ENCODE data around the gene FAM53B. TPM values are rescaled to one million over a fixed set of nuclear protein-coding genes. Genes with fewer than 3 reads are reported as not detected.
A peak's percentile ranks its signal among the peaks of the same experiment; 100 is the strongest.

The FAM53B gene
- total and polyA plus RNA-seq, 8 donors, result 5.7 to 46.9 (median 11.4) TPM

DNA sequence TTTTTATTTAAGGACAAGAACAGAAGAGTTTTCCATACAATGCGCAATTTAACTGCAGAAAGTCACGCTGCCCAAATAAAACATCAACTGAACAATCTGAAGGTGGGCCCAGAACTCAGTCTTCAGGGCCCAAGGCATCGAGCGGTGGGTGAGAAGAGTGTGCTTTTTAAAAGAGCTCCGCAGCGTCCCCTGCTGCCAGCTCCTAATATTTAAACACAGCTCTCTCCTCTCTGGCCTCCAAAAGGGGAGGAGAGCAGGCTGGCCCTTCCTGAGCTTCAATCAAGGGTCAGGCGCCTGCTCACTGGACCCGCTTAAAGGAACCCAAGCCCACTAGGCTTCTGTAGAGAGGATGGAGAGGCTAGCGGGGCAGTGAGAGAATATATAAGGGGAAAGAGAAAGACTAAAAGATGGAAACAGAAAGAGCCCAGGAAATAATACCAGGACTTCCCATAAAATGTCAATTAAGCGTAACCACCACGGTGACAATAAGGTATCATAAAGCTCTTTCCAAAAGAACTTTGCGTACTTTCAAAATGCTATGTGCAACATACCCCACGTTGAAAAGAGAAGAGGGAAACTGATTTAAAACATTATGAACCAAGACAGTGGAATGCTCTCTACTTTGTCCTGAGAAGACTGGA lies 2.8 kb downstream of the FAM53B start:
- Histone ChIP-seq H3K36me3 (no peaks in the 10 kb centered on the region), H3K27ac (peak overlapping the region; percentile 30 to 94 (median 83)), H3K4me1 (peaks cover 75 to 90% (median 88%) of the 10 kb centered on the region in 4 donors), H3K9me3 (no peaks in the 10 kb centered on the region), H3K27me3 (no peaks in the 10 kb centered on the region), H3K4me3 (peak overlapping the region in 2 of 4 donors; percentile 88)
- intact Hi-C loops (cut with DNase I; ENCODE audit: low total_unique reads), result loop anchor here (5.0 kb wide), 1 partner anchor 204 kb away; no protein-coding TSS in a partner anchor
- 20 to 25% (median 24%) methylated on average over 13 of the region's 13 CpGs for WGBS, 5 donors
- peak in 1 of 3 donors; percentile 24 for TF ChIP-seq POLR2AphosphoS5 (IDR thresholded peaks at IDR 0.05)
- TF ChIP-seq, protein P1, sequence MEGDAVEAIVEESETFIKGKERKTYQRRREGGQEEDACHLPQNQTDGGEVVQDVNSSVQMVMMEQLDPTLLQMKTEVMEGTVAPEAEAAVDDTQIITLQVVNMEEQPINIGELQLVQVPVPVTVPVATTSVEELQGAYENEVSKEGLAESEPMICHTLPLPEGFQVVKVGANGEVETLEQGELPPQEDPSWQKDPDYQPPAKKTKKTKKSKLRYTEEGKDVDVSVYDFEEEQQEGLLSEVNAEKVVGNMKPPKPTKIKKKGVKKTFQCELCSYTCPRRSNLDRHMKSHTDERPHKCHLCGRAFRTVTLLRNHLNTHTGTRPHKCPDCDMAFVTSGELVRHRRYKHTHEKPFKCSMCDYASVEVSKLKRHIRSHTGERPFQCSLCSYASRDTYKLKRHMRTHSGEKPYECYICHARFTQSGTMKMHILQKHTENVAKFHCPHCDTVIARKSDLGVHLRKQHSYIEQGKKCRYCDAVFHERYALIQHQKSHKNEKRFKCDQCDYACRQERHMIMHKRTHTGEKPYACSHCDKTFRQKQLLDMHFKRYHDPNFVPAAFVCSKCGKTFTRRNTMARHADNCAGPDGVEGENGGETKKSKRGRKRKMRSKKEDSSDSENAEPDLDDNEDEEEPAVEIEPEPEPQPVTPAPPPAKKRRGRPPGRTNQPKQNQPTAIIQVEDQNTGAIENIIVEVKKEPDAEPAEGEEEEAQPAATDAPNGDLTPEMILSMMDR (IDR thresholded peaks at IDR 0.05), result peak in 6 of 7 experiments; percentile 17 to 89 (median 78)
- TF ChIP-seq POLR2A (IDR thresholded peaks at IDR 0.05), result no peak
- DNase-seq, result peak; percentile 87 to 94

DNA sequence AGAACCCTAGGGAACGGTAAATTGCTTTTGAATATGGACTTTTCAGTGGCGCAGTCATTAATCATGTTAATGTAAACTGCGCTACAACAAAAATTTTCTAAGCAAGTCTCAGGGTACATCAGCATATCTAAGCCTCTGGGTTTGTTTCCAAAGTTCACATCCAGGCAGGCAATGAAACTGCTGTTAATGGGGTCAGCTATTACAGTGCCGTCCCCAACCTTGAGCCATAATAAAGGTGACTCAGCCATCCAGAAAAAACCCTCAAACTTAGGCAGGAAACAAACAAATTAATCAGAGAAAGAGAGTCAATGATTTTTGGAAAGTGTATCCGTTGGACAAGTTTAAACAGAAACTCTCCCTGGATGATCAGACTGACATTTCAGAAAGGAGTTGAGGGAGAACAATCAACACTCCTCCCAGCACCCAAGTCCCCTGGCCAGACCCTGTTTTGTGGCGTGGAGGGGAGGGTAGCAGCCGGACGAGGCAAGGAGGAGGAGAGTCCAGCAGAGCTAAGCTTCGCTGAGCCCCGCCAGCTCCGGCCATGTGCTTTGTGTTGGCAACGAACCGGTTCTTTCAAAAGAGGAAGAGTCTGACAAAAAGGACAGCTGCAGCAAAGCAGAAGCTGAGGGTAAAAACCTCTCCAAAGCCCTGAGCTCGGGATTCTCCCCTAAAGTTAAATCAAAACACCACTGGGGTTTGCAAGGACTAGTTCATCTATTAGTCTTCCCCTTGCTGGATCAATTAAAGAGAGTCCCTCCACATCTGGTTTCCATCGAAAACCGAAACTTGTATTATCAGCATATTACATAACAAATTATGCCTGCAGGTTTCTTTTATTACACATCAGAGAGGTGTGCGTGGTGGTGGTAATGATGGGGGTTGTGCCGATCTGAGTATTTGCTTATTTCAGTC lies 3.6 kb downstream of the FAM53B start:
- TF ChIP-seq POLR2A (IDR thresholded peaks at IDR 0.05), result no peak
- TF ChIP-seq POLR2AphosphoS5 (IDR thresholded peaks at IDR 0.05), result peak in 1 of 3 donors; percentile 38
- no peak for TF ChIP-seq EP300 (IDR thresholded peaks at IDR 0.05)
- TF ChIP-seq, protein P1 (IDR thresholded peaks at IDR 0.05), result no peak
- Histone ChIP-seq H3K27ac (peak overlapping the region; percentile 72 to 94 (median 89)), H3K36me3 (no peaks in the 10 kb centered on the region), H3K9me3 (no peaks in the 10 kb centered on the region), H3K27me3 (no peaks in the 10 kb centered on the region), H3K4me3 (peak overlapping the region in 3 of 4 donors; percentile 6 to 88 (median 88)), H3K4me1 (peaks cover 80 to 91% (median 89%) of the 10 kb centered on the region in 4 donors)
- intact Hi-C loops (cut with DNase I; ENCODE audit: low total_unique reads), result loop anchor here (5.0 kb wide), 1 partner anchor 203 kb away; no protein-coding TSS in a partner anchor
- WGBS, 5 donors, result 6 to 12% (median 8%) methylated on average over 18 of the region's 18 CpGs
- DNase-seq, result peak in 1 of 2 donors; percentile 82

DNA sequence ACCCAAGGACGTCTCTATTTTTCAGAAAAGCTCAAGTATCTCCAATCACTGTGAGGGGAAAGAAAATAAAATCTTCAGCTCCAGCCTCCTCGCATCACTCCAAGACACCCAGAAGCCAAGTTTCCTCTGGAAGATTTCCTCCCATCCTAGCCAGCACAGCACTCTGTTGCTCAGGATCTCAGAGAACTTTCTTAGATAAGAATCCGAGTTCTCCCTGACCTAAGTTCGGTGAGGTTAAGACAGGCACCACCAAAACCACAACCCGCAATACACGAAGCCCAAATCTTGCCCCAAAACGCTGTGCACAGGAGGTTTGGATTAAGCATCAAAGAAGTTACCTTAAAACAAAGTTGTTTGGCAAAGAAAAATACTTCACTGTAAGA lies 4.2 kb downstream of the FAM53B start:
- peak overlapping the region; percentile 44 to 94 (median 83) for H3K27ac ChIP-seq
- H3K4me3 ChIP-seq, result no peak overlapping the region
- H3K27me3 ChIP-seq, result no peaks in the 10 kb centered on the region
- no peaks in the 10 kb centered on the region for H3K36me3 ChIP-seq
- H3K4me1 ChIP-seq, result peaks cover 80 to 91% (median 89%) of the 10 kb centered on the region in 4 donors
- WGBS, 5 donors, result 20 to 28% (median 21%) methylated on average over 7 of the region's 7 CpGs
- TF ChIP-seq EP300 (IDR thresholded peaks at IDR 0.05), result no peak
- TF ChIP-seq, protein P1 (IDR thresholded peaks at IDR 0.05), result no peak
- TF ChIP-seq POLR2AphosphoS5 (IDR thresholded peaks at IDR 0.05), result no peak
- intact Hi-C loops (cut with DNase I; ENCODE audit: low total_unique reads), result loop anchor here (5.0 to 10.0 kb wide), 2 partner anchors 105 to 203 kb away; no protein-coding TSS in a partner anchor
- H3K9me3 ChIP-seq, result no peaks in the 10 kb centered on the region
- DNase-seq, result peak in 1 of 2 donors; percentile 79
